ENCODE results near the gene DLGAP4. TPM values are rescaled to one million over a fixed set of nuclear protein-coding genes. Genes with fewer than 3 reads are reported as not detected.

DLGAP4 gene
- total RNA-seq, 4 donors from 2014 or later, result 18.8 to 46.7 (median 45.0) TPM

DNA sequence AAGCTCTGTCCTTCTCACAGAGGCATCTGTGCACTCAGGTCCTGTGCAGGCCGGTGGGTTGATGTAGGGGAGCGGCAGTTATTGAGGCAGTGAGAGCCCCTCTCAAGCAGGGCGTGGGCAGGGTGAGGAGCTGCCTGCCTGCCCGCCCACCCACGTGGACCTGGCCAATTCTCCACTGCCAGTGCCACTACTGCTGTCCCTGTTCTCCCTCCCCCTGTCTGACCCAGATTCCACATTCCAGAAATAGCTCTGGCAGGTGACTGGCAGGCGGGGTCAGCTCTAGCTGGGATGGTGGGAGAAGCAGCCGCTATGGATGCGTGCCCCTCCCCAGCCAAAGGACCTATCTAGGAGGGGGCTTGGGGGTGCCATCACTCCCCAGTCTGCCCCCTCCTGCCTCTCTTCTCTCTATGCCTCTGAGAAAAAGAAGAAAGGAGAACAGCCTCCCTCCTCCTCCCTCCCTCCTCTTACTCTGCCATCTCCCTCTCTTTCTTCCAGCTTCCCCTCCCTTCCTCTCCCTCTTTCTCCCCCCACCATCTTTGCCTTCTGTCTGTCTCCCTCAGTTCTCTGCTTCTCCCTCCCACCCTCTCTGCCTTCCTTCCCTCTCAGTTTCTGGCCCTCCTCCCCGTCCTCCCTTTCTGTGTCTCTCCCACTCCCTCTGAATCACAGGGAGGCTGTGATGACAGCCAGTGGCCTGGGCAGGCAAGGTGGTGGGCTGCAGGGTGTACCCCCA, 148.7 kb downstream of the DLGAP4 start:
- DNase-seq, result peak in 1 of 2 donors; percentile 71
- peak overlapping the region in 2 of 4 donors; percentile 8 to 15 for H3K4me3 ChIP-seq
- in situ Hi-C loops (cut with MboI; ENCODE audit: low sequenced_read_pairs in 4 of 4), result no loop called here
- intact Hi-C loops (cut with DNase I; ENCODE audit: low total_unique reads), result loop anchor here (5.0 kb wide), 1 partner anchor 37 kb away; no protein-coding TSS in a partner anchor
- peak overlapping the region; percentile 10 to 55 (median 44) for H3K27ac ChIP-seq
- H3K27me3 ChIP-seq, result no peaks in the 10 kb centered on the region
- ATAC-seq, result peak; percentile 89 to 90
- no peaks in the 10 kb centered on the region for H3K36me3 ChIP-seq
- TF ChIP-seq POLR2A (IDR thresholded peaks at IDR 0.05), result no peak
- TF ChIP-seq, protein P1, sequence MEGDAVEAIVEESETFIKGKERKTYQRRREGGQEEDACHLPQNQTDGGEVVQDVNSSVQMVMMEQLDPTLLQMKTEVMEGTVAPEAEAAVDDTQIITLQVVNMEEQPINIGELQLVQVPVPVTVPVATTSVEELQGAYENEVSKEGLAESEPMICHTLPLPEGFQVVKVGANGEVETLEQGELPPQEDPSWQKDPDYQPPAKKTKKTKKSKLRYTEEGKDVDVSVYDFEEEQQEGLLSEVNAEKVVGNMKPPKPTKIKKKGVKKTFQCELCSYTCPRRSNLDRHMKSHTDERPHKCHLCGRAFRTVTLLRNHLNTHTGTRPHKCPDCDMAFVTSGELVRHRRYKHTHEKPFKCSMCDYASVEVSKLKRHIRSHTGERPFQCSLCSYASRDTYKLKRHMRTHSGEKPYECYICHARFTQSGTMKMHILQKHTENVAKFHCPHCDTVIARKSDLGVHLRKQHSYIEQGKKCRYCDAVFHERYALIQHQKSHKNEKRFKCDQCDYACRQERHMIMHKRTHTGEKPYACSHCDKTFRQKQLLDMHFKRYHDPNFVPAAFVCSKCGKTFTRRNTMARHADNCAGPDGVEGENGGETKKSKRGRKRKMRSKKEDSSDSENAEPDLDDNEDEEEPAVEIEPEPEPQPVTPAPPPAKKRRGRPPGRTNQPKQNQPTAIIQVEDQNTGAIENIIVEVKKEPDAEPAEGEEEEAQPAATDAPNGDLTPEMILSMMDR (IDR thresholded peaks at IDR 0.05 in 4 of 5, conservative IDR thresholded peaks at IDR 0.05 in 1 of 5), result no peak
- peaks cover 13 to 17% of the 10 kb centered on the region in 2 donors for H3K4me1 ChIP-seq
- H3K9me3 ChIP-seq, result no peaks in the 10 kb centered on the region

DNA sequence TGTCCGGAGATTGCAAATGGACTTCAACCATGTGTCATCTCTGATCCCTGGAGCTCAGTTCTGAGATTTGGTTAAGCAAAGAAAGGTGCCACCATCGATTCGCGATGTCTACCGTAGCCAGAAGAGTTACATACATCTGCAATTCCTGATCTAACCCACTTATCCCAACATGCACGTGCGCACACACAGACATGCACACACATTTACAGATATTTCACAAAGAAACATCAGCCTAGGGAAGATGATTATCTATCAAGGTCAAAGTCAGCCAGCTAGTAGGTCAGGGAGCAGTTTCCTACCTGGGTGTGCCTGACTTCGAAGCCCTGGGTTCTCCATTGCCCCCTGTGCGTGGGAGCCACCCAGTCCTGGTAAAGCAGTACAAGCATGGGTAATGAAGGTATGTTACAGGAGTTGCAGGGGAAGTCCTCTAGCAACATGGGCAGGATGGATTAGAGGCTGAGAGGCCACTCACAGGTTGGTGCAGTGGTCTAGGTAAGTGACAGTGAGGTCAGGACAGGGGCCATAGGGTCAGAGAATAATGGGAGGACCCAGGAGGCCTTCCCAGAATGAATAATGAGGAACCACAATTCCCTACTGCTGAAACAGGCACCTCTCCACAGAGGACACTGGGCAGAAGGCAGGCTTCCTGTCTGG, 150.0 kb downstream of the DLGAP4 start:
- no peak overlapping the region for H3K27ac ChIP-seq
- H3K4me3 ChIP-seq, result no peak overlapping the region
- DNase-seq, result no peak
- H3K27me3 ChIP-seq, result no peaks in the 10 kb centered on the region
- no peaks in the 10 kb centered on the region for H3K9me3 ChIP-seq
- H3K36me3 ChIP-seq, result no peaks in the 10 kb centered on the region
- in situ Hi-C loops (cut with MboI; ENCODE audit: low sequenced_read_pairs in 4 of 4) (no loop called here), intact Hi-C loops (cut with DNase I; ENCODE audit: low total_unique reads) (loop anchor here (5.0 kb wide), 1 partner anchor 36 kb away; no protein-coding TSS in a partner anchor)
- H3K4me1 ChIP-seq, result peaks cover 19 to 20% of the 10 kb centered on the region in 2 donors
- TF ChIP-seq, protein P1 (IDR thresholded peaks at IDR 0.05 in 4 of 5, conservative IDR thresholded peaks at IDR 0.05 in 1 of 5), result no peak
- no peak for TF ChIP-seq POLR2A (IDR thresholded peaks at IDR 0.05)
- ATAC-seq, result no peak

DNA sequence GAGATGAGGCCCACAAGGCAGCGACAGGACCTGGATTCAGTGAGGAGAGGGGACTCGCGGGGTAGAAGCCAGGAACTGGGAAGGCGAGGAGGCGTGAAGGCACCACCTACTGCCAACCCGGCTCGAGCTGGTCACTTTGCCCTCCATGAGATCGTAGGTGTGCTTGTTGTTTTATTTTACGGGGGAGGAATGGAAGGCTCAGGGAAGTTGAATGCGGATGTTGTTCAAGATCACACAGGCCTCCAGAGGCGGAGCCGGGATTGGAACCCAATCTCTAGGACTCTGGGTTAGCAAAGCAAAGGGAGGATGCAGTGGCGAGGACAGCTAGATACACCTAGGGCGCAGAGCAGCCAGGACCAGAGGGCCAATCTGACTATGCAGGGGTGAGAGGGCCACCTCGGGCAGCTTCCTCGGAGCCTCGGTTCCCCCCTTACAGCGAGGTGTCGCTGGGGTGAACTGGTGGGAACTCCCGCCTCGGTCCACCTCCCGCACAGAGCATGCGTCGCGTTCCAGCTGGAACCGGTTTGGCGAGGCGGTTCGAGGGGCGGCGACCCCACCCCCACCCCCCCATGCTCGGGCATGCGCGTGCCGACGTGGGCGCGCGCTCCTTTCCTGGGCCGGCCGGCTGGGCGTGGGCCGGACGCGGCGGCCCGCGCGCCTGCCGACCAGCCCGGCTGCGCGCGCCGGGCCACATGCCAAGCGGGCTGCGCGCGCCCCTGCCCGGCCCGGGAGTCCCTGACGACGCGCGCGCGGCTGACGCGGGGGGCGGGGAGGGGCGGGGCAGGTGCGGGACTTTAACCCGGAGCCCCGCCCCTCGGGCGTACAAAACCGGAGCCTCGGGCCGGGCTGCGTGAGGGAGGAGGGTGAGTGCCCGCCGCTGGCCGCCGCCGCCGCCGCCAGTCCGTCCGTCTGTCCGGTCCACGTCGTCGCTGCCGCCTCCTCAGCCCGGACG, 154.8 kb downstream of the DLGAP4 start:
- ATAC-seq, result peak; percentile 61 to 64
- H3K36me3 ChIP-seq, result no peaks in the 10 kb centered on the region
- DNase-seq, result peak; percentile 88 to 95
- H3K27me3 ChIP-seq, result no peaks in the 10 kb centered on the region
- TF ChIP-seq, protein P1 (IDR thresholded peaks at IDR 0.05 in 4 of 5, conservative IDR thresholded peaks at IDR 0.05 in 1 of 5), result no peak
- TF ChIP-seq POLR2A (IDR thresholded peaks at IDR 0.05), result peak; percentile 99
- H3K4me3 ChIP-seq, result peak overlapping the region; percentile 55 to 83 (median 59)
- H3K4me1 ChIP-seq, result peaks cover 33 to 35% of the 10 kb centered on the region in 2 donors
- intact Hi-C loops (cut with DNase I; ENCODE audit: low total_unique reads), result loop anchor here (2.0 to 10.0 kb wide), 5 partner anchors 82 to 1064 kb away; partner anchors contain the start of genes BLCAP, NDRG3, NNAT and RAB5IF
- peak overlapping the region; percentile 99 to 100 (median 100) for H3K27ac ChIP-seq
- no peaks in the 10 kb centered on the region for H3K9me3 ChIP-seq
- in situ Hi-C loops (cut with MboI; ENCODE audit: low sequenced_read_pairs in 4 of 4), result loop anchor here in 1 of 4 donors (10.0 kb wide), 1 partner anchor 144 kb away; the partner anchor contains the start of gene RAB5IF

All from gastrocnemius medialis (tissue), 4 donors.